HepG2 (cell line): ENCODE measurements around the gene LCN2. TPM values are rescaled to one million over a fixed set of nuclear protein-coding genes. Genes with fewer than 3 reads are reported as not detected.

Experiments used
- E2F5 ChIP-seq: sonication (generic); formaldehyde crosslinking; conservative IDR thresholded peaks from 2 replicates; pipeline ENCODE4 v1.4.0; 2020; ENCODE audit warnings: missing genetic modification reagents
- FOXA1 ChIP-seq, 2 experiments: fragments of 450-650 bp in 1 of 2; sonication (generic) in 1 of 2; formaldehyde crosslinking in 1 of 2; IDR thresholded peaks; 2 replicates each; pipeline versions ENCODE4 v1.4.0 to v1.6.1; 2016 to 2020; ENCODE audit warnings: missing genetic modification reagents in 1 of 2
- HOXA3 ChIP-seq: sonication (generic); formaldehyde crosslinking; IDR thresholded peaks from 2 replicates; pipeline ENCODE4 v1.5.0; 2020; ENCODE audit warnings: missing genetic modification reagents
- HOXA5 ChIP-seq: sonication (generic); formaldehyde crosslinking; IDR thresholded peaks from 2 replicates; pipeline ENCODE4 v1.4.0; 2020; ENCODE audit warnings: missing genetic modification reagents
- MTF1 ChIP-seq: sonication (generic); formaldehyde crosslinking; IDR thresholded peaks from 2 replicates; pipeline ENCODE4 v1.5.0; 2020; ENCODE audit warnings: missing genetic modification reagents
- PBX2 ChIP-seq: IDR thresholded peaks from 2 replicates; pipeline ENCODE4 v1.6.1; 2016; ENCODE audit warnings: control low read depth
- RFX5 ChIP-seq: IDR thresholded peaks from 2 replicates; pipeline ENCODE4 v1.6.1; 2011; ENCODE audit warnings: low read depth, low read length, improper control_type of control experiment
- TARDBP ChIP-seq: sonication (generic); formaldehyde crosslinking; IDR thresholded peaks from 2 replicates; pipeline ENCODE4 v1.8.0; 2022; ENCODE audit warnings: mild to moderate bottlenecking, missing genetic modification reagents
- TP53 ChIP-seq: sonication (generic); formaldehyde crosslinking; conservative IDR thresholded peaks from 2 replicates; pipeline ENCODE4 v1.4.0; 2020; ENCODE audit warnings: missing genetic modification reagents
- ZBTB7B ChIP-seq: sonication (generic); formaldehyde crosslinking; IDR thresholded peaks from 2 replicates; pipeline ENCODE4 v1.4.0; 2020; ENCODE audit warnings: missing genetic modification reagents
- ZFP82 ChIP-seq: sonication (generic); formaldehyde crosslinking; IDR thresholded peaks from 2 replicates; pipeline ENCODE4 v1.5.1; 2020; ENCODE audit warnings: mild to moderate bottlenecking, missing genetic modification reagents, borderline replicate concordance
- ZGPAT ChIP-seq: IDR thresholded peaks from 2 replicates; pipeline ENCODE4 v1.6.1; 2016; ENCODE audit warnings: mild to moderate bottlenecking
- ZNF124 ChIP-seq: sonication (generic); formaldehyde crosslinking; IDR thresholded peaks from 2 replicates; pipeline ENCODE4 v1.4.0; 2020; ENCODE audit warnings: missing genetic modification reagents
- ZNF281 ChIP-seq: sonication (generic); formaldehyde crosslinking; IDR thresholded peaks from 2 replicates; pipeline ENCODE4 v1.4.0; 2020; ENCODE audit warnings: missing genetic modification reagents, borderline replicate concordance
- ZNF292 ChIP-seq: sonication (generic); formaldehyde crosslinking; IDR thresholded peaks from 2 replicates; pipeline ENCODE4 v1.8.1; 2022; ENCODE audit warnings: mild to moderate bottlenecking, low read depth, missing genetic modification reagents, borderline replicate concordance
- ZNF3 ChIP-seq: IDR thresholded peaks from 2 replicates; pipeline ENCODE4 v1.7.0; 2017; ENCODE audit warnings: inconsistent platforms
- ZNF615 ChIP-seq: sonication (generic); formaldehyde crosslinking; IDR thresholded peaks from 2 replicates; pipeline ENCODE4 v1.5.0; 2020; ENCODE audit warnings: mild to moderate bottlenecking, missing genetic modification reagents, borderline replicate concordance
- ZNF816 ChIP-seq: sonication (generic); formaldehyde crosslinking; IDR thresholded peaks from 2 replicates; pipeline ENCODE4 v1.8.0; 2022; ENCODE audit warnings: missing genetic modification reagents, mild to moderate bottlenecking, borderline replicate concordance
- polyA plus RNA-seq, 8 experiments: library from polyadenylated mRNA; depleted of rRNA in 3 of 8; stranded (reverse) in 7 of 8; unstranded in 1 of 8; fragments of >200 nt; fragmentation: Illumina TruSeq in 4 of 8; extraction: Trizol in 4 of 8; gene quantifications; 2 replicates each; pipeline versions ENCODE4 v1.2.1 to v1.2.3, GENCODE V29; 2011 to 2016; ENCODE audit warnings: low read depth in 4 of 8, missing spikeins in 1 of 8, mixed read lengths in 1 of 8; ENCODE audit not compliant: insufficient read depth in 1 of 8
- total RNA-seq, 5 experiments: library from RNA; depleted of rRNA; stranded (reverse); fragments of >200 nt; fragmentation: Illumina TruSeq; extraction: Trizol; gene quantifications; 2 replicates each; pipeline ENCODE4 v1.2.3, GENCODE V29; 2016; ENCODE audit warnings: low read depth in 1 of 5

The LCN2 gene
- total and polyA plus RNA-seq, 2 of the 13 experiments (the other 11 are each of a cell fraction or from before 2014, with no cell fraction given): 0.38 to 1.4 TPM

GRCh38 chr9:128191406-128192046 is 42.3 kb downstream of the LCN2 start, which contains the start of gene CIZ1 (continued):
- TF ChIP-seq ZNF292 (CRISPR knock-in tag): no peak
- 0 out of 2 replicates have a peak, but pooled peaks have one; percentile 74 for TF ChIP-seq TARDBP (CRISPR knock-in tag)
- TF ChIP-seq RFX5: no peak
- TF ChIP-seq ZNF281 (CRISPR knock-in tag): no peak
- no peak; the same call in 1 of the 2 replicates for TF ChIP-seq ZNF816
- no peak; the same call in 1 of the 2 replicates for TF ChIP-seq E2F5 (CRISPR knock-in tag)
- TF ChIP-seq MTF1 (CRISPR knock-in tag): no peak
- TF ChIP-seq ZNF3 (CRISPR knock-in tag): no peak
- no peak for TF ChIP-seq ZFP82 (CRISPR knock-in tag)
- TF ChIP-seq ZNF615 (CRISPR knock-in tag): no peak
- no peak for TF ChIP-seq TP53 (CRISPR knock-in tag)
- no peak; the same call in 1 of the 2 replicates for TF ChIP-seq HOXA5 (CRISPR knock-in tag)
- TF ChIP-seq ZGPAT (CRISPR knock-in tag): peak; percentile 86
- TF ChIP-seq PBX2 (CRISPR knock-in tag): no peak
- no peak; the same call in none of the 2 replicates for TF ChIP-seq ZNF124
- TF ChIP-seq HOXA3 (CRISPR knock-in tag): peak; percentile 78
- TF ChIP-seq ZBTB7B (CRISPR knock-in tag): peak; percentile 96
- no peak for TF ChIP-seq FOXA1 (IDR thresholded peaks at IDR 0.05)
- TF ChIP-seq FOXA1 (CRISPR knock-in tag; IDR thresholded peaks at IDR 0.05): no peak
